ENCODE results near the gene TM9SF4.

GRCh38 chr20:32203356-32204204, 94.1 kb downstream of the TM9SF4 start:
- TF ChIP-seq EZH2 (IDR thresholded peaks at IDR 0.05; ENCODE audit: insufficient read depth, poor library complexity, severe bottlenecking) = no peak
- no peak for TF ChIP-seq EZH2phosphoT487 (IDR thresholded peaks at IDR 0.05; ENCODE audit: insufficient read depth, low read depth)
